HG02678 (cell line): ENCODE measurements around the gene MAPKAP1.
A peak's percentile ranks its signal among the peaks of the same experiment; 100 is the strongest.

Experiments
- ATAC-seq: cut with Tn5 transposase; IDR thresholded peaks from one replicate; pipeline ENCODE4 v1.9.1; 2021; ENCODE audit warnings: mild to moderate bottlenecking, moderate library complexity; ENCODE audit not compliant: unreplicated experiment

Gene MAPKAP1

DNA sequence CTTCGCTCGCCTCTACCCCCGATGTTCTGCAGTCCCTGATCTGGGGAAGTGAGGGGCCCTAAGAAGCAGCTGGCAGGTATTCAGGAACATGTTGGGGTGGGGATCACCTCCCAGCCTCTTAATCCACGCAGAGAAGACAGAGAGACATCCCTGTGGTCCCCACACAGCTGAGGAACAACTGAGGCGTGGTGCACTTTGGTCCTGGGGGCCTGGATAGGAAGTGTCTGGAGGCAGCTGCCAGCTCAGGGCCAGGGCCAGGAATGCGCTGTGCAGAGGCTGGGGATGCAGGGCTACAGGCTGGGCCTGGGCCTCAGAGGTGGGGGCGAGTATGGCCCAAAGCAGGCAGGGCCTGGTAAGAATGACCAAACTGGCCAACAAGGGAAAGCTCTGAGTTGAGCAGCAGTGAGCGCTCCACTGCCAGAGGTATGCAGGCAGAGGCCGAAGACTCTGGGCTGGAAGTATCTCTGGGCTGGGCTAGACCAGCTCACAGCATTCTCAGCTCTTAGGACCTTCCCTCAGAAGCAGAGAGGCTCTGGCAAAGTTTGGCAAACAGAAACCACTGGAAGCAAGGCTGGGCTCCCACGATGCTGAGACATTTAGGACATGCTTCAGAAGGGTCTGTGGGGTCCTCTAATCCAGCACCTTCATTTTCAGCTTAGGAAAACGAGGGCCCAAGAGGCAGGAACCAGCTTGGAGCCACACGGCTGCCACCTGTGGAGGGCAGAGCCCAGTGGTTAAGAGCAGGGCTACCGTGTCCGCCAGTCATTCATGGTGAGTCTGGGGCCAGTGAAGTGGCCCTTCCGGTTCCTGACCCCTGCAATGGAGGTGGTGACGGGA lies 271.0 kb downstream of the MAPKAP1 start:
- ATAC-seq: no peak

DNA sequence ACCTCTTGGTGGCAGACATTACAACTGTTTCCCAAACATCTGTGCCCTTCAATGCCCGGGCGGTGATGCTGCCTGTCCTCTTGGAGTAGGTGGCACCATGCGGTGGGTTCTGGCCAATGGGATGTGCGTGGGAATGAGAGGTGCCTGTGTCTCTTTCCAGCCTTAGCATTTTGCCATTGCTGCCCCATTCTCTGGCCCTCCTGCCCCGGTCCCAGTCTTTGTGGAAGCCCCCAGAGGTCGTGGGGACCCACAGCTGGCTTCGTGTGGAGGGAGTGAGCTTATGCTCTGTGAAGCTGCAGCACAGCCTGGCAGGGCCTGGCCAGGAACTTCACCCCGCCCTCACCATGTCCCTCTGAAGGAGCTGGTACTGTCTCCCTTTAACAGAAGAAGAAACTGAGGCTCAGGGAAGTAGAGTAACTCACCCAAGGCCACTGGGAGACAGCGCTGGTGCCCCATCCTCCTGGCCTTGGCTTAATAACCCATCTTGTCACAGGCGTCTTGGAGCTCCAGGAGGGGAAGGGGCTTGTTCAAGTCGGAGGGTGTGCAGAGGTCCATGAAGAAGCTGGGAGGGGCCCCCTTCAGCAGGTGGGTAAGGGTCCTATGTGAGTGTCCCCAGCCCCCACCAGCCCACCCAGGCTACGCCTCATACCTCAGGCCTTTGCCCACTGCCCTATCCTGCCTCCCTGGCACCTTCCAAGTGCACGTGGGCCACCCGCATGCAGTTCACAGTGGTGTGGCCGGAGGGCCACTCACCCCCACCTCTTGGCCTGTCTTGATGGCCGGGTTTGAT lies 271.8 kb downstream of the MAPKAP1 start:
- no peak for ATAC-seq

DNA sequence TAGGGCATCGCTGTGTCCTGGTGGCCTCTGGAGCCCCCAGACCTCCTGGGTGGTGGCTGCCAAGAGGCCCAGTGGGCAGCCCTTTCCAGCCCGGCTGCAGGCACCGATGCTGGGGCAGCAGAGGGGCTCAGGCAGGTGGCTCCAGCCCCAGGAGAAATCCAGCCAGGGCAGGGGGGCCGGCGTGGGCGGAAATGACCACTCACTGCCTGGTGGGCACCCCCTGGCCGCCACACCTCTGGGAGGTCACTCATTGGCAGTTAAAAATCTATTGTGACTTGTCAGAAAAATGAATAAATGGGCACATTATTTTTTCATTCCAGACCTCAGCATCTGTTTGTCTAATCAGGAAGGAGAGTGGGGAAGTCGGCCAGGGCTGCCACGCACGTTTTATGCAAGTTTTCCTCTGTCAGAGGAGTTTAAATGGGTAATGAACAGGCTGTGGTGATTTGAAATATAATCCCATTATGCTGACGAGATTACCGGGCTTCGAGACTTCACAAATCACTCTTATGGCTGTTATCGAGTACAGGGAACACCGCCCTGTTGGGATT lies 273.5 kb downstream of the MAPKAP1 start:
- ATAC-seq: no peak

DNA sequence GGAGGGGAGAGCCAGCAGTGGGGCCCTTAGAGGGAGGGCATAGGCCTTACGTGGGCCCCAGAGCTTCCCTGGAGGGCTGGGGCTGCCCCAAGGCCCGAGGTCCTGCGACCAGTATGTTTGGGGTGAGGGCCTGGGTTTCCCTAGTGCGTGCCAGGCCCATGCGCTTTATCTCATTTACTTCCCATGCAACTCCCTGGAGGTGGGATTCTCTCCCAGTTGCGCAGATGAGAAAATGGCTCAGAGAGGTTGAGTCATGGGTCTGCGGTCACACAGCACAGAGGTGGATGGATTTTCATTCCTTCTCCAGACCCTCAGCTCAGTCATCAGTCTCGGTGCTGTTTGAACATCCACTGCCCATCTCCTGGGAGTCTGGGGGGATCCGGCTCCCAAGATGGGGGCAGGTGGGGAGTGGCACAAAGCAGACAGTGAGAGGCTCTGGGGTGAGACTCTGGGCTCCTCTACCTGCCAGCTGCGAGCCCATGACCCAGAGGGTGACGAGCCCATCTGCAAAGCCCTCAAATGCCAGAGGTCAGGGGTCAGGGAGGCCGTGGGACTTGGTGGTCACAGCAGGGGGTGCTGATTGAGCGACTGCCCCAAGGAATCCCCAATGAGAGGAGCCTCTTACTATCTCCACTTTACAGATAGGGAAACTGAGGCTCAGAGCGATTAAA lies 274.2 kb downstream of the MAPKAP1 start:
- no peak for ATAC-seq

DNA sequence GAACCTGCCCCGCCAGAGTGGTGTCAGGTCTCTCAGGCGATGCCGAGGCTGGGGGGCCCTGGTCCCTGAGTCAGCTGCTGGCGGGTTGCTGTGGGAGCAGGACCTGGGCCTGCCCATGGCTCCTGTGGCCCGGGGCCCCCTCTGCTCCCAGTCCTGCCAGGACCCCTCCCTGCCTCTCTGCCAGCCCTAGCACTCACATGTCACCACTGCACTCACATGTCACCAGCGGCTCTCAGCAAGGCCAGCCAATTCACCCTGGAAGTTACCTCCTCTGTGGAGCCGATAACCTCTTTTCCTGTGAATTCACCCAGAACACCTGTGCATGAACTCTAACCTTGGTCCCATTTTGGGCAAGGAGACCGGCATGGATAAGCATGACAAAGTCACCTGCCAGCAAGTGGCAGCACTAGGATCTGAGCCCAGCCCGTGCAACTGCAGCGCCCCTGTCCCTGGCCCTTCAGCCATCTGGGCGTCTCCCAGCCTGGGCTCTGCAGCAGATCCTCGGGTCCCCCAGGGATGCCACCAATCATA lies 275.2 kb downstream of the MAPKAP1 start:
- no peak for ATAC-seq

DNA sequence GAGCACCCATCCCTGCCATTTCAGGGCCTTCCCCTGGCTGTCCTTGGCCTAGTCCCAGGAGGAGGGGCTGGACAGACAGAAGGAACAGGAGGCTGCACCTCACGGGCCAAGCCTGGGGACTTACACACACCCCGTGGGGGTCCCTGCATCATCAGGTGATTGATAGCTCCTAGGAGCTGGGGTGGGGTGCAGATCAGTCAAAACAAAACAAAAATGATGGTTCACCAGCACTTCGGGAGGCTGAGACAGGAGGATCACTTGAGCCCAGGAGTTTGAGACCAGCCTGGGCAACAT lies 276.0 kb downstream of the MAPKAP1 start:
- no peak for ATAC-seq

DNA sequence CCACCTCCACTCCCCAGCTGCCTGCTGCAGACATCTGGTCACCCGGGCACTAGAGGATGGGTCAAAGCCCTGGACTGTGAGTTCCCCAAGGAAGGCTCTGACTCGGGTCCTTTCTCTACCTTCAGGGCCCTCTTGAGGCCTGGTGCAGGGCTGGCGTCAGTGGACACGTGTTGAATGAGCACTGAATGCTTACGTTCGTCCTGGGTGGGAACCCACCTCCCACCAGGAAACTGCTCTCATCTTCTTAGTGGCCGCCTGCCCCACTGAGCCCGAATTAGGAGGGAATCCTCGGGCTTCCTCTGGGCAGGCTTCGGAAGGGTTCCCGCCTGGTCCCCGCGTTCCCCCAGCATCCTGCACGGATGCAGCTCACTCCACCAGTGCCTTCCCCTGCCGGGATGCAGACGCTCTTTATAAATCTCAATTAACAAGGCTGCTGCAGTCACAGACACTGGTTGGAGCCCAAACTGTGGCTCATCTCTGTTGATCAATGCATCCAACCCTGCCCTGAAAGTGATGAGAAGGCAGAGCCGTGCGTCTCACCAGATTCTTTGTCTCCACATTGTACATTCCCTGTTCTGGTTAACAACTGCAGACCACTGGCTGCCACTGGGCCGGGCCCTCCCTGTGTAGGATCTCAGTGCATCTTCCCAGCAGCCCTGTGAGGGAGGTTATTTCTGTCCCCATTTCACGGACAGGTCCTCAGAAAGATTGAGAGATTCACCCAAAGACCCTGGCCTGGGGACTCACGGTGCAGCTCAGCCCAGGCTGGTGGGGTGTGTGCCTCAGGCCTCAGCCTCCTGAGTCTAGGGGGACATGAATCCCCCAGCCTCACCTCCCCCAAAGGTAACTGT lies 276.6 kb downstream of the MAPKAP1 start:
- no peak for ATAC-seq

DNA sequence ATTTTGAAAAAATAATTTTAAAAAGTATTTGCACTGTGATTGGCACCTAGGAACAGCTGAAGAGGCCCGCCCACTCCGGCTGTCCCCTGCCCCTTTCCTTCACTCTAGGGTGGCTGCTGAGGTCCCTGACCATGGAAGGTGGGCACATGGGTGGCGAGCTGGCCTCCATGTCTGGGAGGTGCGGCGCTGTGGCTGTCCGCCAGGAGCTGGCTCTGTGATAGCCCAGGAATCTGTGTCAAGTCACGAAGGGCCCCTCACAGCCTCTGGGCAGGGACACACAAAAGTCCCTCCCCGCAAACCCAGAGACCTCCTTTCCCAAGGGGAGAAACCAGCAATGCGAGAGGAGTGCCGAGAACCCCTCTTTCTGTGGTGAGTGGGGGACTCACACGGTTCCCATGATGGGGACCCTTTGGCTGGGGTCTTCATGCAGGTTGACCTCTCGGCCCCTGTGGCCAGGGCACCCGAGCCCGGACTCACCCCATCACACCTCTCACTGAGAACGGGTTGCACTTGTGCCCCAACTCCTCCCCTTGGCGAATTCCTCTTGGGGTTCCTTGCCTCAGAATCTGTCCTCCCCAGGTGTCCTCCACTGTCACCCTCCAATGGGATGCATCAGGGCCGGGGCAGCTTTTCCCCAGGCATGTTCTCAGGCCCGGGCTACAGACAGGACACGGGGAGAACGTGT lies 277.4 kb downstream of the MAPKAP1 start:
- ATAC-seq: no peak

DNA sequence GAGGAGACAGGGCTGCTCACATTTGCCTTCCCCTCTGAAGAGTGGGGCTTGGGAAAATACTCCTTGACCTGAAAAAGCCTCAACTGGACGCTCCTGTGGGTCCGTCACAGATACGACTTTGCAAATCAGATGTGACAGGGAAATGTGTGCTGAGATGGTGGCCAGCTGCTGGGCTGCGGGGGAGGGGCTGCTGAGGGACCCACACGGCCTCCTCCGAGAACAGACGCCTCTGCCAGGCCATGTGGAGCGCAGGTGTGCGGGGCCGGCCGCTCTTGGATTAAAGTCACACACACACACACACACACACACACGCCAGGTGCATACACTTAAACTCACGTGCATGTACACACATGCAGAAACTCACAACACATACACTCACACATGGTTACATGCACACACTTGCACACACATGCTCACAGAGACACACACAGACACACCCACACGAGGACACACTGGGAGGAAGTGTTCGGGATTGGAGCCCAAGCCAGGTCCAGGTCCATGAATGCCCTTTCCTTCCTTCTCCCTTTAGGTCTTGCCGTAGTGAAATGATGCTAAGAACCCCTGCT lies 278.0 kb downstream of the MAPKAP1 start:
- no peak for ATAC-seq

DNA sequence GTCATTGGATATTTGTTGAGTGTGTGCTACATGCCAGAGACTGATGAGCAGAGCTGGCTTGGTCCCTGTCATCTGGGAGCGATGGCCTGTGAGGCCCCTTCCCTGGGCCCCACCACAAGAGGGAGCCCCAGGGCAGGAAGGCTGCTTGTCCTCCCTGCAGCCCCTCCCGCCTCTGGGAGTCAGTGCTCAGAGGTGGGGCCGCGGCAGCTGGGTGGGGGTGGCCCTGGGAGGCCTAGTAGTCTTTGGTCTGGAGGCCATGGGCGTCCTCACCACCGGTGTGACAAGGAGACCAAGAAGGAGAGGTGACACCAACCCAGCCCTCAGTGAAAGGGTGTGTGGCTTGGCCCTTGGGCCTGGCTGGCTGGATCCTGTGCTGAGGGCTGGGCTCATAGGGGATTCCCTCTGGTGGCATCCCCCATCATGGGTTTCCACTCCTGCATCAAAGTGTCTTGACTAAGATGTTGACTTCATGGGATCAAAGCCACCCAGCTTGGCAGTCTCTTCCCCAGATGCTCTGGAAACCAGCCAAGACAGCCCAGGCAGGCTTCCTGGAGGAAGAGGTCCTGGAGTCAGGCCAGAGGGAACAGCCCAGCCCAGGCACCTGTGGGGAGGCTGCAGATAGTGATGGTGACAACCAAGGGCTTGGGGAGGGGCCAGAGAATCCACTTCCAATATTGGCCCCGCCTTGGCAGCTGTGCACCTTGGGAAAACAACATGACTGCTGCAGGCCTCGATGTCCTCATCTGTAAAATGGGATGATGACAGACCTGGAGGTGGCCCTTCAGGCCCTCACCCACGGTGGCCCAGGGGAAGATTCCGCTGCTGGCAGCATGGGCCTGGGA lies 278.7 kb downstream of the MAPKAP1 start:
- ATAC-seq: peak; percentile 59

DNA sequence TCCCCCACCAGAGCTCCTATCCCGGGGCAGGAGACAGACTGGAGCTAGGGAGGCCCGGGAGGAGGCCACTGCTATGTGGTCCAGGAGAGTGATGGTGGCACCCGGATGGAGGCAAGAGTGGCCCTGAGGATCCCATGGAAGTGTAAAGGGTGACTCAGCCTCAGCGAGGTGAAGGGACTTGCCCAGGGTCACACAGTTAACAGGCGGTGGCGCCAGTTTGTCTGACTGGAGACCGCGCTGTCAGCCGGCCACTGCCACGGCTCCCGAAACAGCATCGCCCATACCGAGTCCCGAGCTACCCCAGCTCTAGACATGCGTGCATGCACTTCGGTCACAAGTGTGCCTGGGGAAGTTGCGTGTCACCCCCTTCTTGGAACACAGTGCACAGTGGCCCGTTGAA lies 279.5 kb downstream of the MAPKAP1 start:
- ATAC-seq: no peak

DNA sequence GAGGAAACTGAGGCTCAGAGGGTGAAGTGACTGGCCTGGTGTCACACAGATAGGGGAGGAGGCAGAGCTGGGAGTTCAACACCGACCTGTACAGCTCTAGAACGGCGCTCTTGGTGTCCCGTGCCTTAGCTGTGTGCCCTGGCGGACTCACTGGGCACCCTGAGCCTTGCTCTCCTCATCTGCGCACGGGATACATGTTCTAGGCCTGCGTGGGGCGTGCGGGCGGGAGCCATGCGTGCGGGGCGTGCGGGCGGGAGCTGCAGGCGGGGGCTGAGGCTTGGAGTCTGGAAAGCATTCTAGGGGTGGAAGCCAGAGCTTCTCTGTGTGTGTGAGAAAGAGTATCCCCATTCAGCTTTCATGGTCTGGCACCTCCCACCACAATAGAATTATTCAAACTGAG lies 280.1 kb downstream of the MAPKAP1 start:
- ATAC-seq: no peak

DNA sequence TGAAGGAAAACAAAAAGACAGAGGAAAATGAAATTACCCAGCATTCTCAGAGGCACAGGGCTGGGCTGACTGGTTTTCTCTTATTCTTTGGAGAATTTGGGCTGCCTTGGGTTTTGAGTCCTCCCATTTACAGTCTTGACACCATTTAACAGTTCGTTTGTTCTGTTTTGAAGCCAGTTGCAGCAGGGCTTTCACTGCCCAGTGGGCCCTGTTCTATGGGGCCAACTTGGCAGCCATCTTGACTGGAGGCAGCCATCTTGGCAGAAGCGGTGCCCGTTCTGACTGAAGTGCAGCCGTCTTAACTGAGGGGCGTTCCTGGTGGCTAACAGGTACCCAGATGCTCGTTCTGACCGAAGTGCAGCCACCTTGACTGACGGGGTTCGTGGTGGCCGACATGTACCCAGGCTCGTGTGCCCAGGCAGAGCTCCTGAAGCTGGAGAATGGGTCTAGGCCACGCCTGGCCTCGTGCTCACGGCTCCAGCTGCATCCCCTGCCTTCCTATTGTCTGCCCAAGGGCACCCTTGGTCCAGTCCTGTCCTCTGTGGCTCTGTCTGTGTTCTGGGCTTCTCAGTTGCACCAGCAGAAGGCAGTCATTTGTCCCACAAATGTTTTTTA lies 281.0 kb downstream of the MAPKAP1 start:
- ATAC-seq: no peak

DNA sequence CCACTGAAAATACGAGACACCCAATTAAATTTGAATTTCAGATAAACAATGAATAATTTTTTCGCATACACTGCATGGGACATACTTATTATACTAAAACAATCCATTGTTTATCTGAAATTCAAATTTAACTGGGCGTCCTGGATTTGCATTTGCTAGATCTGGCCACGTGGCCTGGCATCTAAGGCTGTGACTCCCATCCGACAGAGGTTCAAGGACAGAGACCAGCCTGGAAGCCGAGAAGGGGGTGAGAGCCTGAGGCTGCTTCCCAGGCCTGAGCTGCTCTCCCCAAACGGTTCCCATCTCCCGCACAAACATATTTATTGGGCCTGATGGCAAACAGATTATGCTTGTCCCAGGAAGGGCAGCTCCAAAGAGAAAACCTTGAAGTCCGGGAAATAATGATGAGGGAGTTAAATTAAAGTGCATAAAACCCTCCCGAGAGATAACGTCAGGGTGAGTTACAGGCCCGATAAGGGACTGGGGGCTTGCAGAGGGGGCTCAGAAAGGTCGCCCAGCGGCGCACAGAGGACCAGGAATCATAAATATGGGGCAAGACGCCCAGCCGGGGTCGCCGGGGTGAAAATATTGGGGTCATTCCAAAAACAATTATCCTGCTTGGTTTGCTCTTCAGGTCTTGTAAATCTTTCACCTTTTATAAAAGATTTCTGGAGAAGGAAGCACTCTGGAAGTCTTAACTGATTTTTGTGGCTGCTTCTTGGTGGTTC lies 281.7 kb downstream of the MAPKAP1 start:
- no peak for ATAC-seq

DNA sequence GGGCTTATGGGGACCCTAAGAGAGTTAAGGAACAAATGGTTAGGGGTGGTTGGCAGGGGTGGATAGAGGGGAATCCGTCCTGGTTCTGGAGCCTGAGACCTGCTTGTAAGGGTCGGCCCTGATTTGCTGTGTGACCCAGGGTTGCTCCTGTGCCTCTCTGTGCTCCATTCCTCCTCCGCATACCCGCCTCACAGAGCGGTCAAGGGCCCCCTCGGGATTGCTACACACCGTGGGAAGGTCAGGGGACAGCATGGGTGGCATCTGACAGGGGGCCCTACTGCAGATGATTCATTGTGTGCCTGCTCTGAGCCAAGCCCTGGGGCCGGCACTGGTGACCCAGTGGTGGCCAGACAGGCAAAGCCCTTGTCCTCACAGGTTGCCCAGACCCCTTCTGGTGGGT lies 283.0 kb downstream of the MAPKAP1 start:
- ATAC-seq: no peak

DNA sequence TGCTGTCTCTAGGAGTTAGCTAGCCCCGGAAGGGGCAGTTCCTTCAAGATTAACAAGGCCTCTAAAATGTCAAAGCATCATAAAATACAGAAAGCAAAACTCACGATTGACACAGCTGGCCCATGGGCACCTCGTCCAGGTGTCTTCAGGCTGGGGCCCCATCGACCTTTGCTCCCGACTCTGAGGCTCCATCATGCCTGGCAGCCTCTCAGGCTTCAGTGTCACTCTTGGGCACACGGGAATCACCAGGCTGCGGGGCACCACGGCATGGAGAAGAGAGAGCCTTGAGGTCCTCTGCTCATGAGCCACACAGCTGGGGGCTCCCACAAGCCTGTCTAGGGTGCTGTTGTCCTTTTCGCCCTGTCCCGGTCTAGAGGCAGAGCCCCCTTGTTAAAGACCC lies 284.2 kb downstream of the MAPKAP1 start:
- no peak for ATAC-seq

DNA sequence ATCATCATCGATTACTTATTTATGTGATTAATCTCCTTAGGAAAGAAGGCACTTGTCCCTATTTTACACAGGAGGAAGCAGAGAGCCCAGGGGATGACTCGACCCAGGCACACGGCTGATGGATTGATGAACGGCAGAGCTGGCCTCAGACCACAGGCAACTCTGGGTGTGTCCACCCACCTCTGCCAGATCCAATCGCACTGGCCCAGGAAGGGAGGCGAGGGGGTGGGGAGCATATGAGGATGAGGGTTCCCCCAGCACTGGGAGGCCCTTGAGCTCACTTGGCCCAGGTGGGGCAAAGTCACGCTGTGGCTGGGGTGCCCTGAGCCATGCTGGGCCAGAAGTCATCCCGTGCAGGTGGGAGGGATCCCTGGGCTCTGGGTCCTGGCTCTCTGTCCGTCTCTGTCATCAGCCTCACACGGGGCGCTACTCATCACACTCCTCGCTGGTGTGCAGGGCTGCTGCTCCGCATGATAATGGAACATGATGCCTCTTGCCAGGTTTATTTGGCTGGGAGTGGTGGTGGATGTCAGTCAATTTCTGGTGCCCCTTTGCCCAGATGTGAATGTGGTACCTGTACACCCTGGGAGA lies 285.3 kb downstream of the MAPKAP1 start:
- ATAC-seq: no peak
